ENCODE data around the gene SMARCD1. TPM values are rescaled to one million over a fixed set of nuclear protein-coding genes. Genes with fewer than 3 reads are reported as not detected.
A peak's percentile ranks its signal among the peaks of the same experiment; 100 is the strongest.

The SMARCD1 gene
- total RNA-seq, 1 donor from 2014 or later = 14.3 TPM

DNA sequence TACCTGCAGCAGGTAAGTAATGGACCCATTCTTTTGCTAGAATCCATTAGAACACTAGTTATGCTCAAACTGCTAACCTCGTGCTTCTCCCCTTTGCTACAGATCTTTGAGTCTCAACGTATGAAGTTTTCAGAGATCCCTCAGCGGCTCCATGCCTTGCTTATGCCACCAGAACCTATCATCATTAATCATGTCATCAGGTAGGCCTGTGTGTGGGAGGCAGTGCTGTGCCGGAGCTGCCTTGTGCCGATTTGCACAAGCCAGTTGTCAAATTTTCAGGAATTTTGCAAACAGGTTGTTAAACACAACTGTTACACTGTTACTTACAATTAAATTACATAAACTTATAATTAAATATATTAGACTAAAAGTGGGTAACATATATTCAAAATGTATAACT lies 5.2 kb downstream of the SMARCD1 start:
- DNase-seq = no peak
- ATAC-seq (ENCODE audit: poor library complexity) = no peak
- intact Hi-C loops (cut with DNase I) = no loop called here

DNA sequence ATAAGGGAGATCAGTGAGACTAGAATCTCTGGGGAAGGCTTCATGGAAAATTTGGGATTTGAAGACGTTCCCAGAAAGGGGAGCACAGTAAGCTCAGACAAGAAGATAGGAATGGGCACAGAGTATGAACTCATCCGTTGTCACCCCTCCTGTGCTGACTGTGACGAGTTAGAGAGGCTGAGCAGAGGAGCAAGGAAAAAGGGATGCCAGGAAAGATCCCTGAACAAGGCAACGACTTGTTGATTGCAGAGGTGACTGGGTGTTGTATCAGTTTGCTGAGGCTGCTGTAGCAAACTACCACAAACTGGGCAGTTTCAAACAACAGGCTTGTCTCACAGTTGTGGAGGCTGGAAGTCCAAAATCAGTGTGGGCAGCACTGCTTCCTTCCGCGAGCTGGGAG lies 12.8 kb downstream of the SMARCD1 start:
- DNase-seq (no peak), ATAC-seq (ENCODE audit: poor library complexity) (no peak)
- intact Hi-C loops (cut with DNase I) = no loop called here

DNA sequence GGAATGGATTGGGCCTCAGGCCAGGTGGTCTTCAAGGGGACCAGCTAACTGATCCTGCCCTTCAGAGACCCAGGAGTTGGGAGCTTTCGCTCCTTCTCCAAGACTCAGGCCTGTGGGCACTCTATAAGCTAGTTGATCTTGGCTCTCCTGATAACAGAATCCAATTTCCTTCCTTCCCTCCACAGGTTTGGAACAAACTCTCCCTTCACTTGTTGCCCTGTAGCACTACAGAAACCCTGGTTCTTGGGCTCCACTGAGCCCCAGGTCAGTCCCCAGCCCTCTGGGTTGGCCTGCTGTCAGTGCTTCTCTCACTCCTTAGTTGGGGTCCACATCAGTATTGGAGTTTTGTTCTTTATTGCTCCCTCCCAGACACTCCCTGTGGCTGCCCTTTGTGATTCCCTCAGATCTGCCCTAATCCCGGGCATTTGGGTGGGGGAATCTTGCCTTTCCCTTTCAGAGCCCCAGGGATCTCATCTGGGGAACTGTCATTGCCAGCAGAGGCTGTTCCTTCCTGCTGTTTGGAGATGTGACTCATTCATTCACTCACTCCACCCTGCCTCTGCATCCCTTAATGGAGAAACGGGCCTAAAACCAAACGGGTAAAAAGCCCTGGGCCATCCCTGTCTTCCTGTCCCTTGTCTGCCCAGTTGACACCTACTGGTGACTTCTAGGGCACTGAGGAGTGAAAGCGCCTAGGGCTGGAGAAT lies 14.3 kb downstream of the SMARCD1 start:
- ATAC-seq (ENCODE audit: poor library complexity) = no peak
- intact Hi-C loops (cut with DNase I) = no loop called here
- no peak for DNase-seq

DNA sequence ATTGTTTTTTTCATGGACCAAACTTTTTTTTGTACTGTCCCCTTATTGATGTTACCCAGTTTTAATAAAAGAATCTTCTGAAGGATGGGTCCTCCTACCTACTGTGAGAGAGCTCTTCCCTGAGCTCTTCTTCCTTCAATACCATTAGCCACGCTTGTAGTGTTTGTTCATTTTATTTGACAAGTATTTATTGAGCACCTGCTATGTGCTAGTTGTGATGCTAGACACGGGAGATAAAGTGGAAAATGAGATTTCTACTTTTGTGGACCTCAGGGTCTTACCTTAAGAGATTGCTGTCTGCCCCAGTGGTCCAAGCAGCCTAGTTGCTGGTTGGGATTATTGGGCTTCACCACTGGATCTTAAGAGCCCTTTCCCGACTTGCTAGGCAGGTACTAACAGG lies 15.4 kb downstream of the SMARCD1 start:
- DNase-seq (no peak), ATAC-seq (ENCODE audit: poor library complexity) (no peak)
- intact Hi-C loops (cut with DNase I) = no loop called here

DNA sequence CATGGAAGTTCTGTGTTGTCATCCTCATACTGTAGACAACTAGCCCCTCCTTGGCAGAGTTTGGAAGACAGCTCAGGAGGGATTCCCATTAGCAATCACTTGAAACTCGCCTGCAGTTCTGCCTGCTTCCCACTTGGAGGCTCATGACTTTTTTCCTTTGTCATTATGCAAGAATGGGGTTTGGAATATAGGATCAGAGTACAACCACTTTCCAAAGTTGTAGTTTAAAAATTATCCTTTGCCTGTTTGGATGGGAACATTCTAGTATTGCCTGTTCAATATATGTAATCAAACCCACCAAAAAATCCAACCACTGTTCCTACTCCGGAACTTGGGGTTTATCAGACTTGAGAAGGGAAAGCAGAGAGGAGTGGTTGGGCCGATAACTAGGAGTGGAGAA lies 16.5 kb downstream of the SMARCD1 start:
- intact Hi-C loops (cut with DNase I) = no loop called here
- ATAC-seq (ENCODE audit: poor library complexity) = no peak

DNA sequence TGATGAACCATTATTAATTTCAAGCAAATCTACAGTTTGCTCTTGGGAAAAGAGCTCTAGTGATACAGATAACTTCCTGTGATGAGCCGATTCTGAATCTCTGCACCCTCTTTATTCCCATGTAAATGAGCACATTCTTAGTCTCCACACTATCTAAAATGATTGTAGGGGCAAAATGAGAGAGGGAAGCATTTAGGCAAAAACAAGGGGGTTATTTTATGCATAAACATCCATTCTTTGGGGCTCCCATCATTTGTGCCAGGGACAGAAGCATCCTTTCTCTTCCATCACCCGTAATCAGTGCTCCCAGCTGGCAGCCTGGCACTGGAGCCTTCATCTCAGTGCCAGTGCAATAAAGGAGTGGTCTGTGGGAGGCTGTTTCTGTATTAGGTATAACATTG lies 17.0 kb downstream of the SMARCD1 start:
- no peak for ATAC-seq (ENCODE audit: poor library complexity)
- intact Hi-C loops (cut with DNase I) = no loop called here

More for the DNA sequence above, 16.5 kb downstream of the SMARCD1 start:
- DNase-seq = no peak

DNA sequence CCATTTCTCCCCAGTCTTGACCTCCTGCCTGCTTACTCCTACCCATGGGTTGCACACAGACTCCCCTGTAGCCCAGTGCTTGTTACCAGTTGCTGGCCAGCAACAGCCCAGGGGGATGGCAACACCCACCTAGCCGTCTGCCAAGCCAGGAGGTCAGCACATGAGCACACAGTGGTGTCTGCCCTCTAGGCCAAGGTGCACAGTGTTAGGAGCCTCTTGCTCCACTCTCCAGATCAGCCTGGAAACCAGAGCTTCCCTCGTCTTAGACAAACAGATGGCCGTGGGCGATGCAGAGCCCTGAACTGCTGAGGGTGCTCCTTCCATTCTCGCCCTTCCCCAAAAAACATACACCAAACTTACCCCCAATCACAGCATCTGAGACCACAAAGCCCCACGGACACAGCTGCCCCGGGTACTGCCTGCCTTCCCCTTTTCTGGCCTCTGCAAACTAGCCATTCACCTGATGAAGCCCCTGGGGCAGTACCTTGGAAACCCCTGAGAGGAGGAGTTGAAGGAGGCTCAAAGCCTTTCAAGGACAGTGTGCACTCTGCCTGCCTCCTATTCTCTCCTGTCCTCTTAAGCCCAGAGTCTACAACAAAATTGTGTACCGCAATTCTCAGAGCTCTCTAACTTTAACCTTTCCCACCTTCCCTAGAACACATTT lies 17.6 kb downstream of the SMARCD1 start:
- ATAC-seq (ENCODE audit: poor library complexity) = peak; percentile 11
- intact Hi-C loops (cut with DNase I) = no loop called here
- no peak for DNase-seq

More for the DNA sequence above, 17.0 kb downstream of the SMARCD1 start:
- no peak for DNase-seq

DNA sequence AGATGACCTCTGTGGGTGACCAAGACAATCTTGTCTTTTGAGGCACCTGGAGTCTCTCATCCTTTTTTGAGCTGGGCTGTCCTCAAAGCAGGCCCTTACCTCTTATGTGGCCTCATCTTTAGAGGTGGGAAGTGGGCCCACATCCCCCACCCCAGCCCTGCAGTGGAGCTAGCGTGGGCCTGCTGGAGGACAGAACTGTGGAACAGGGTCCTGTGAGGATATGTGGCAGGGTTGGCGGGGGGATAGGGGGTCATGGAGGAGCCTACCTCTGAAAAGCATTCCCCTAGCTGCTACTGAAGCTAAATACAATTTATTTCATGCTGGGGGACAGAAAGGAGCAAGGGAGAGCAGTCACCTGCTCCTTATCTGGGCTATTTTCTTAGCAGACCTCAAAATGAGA lies 18.2 kb downstream of the SMARCD1 start:
- DNase-seq (no peak), ATAC-seq (ENCODE audit: poor library complexity) (no peak)
- intact Hi-C loops (cut with DNase I) = no loop called here

DNA sequence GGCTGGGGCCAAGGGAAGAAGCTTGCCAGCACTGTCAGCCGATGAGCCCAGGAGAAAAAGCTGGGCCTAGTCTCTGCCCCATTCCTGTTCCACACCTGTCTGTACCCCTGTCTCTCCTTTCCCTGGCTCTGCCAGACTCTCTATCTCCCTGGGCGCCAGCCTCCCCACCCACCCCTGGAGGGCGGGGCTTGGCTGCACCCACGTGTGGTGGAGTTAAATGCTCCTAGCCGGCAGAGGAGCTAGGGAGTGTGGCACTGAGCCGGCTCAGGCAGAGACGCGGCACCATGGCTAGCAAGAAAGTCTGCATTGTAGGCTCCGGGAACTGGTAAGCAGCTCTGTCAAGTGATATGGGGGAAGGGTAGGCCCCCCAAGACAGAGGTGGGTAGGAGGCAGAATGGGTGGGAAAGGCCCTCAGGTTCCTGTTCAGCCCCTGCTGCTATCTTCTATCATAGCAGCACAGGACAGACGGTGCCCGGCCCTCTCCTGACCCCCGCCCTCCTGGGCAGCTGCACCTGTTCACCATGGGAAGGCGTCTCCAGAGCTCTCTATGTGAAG lies 18.7 kb downstream of the SMARCD1 start, which contains the start of gene GPD1:
Gene GPD1, plus strand, starts transcription at position 242 of the 555 bp plus-strand sequence. Its CDS starts 43 bp downstream, at position 285.
- peak; percentile 83 for DNase-seq
- intact Hi-C loops (cut with DNase I) = no loop called here
- peak; percentile 90 for ATAC-seq (ENCODE audit: poor library complexity)

DNA sequence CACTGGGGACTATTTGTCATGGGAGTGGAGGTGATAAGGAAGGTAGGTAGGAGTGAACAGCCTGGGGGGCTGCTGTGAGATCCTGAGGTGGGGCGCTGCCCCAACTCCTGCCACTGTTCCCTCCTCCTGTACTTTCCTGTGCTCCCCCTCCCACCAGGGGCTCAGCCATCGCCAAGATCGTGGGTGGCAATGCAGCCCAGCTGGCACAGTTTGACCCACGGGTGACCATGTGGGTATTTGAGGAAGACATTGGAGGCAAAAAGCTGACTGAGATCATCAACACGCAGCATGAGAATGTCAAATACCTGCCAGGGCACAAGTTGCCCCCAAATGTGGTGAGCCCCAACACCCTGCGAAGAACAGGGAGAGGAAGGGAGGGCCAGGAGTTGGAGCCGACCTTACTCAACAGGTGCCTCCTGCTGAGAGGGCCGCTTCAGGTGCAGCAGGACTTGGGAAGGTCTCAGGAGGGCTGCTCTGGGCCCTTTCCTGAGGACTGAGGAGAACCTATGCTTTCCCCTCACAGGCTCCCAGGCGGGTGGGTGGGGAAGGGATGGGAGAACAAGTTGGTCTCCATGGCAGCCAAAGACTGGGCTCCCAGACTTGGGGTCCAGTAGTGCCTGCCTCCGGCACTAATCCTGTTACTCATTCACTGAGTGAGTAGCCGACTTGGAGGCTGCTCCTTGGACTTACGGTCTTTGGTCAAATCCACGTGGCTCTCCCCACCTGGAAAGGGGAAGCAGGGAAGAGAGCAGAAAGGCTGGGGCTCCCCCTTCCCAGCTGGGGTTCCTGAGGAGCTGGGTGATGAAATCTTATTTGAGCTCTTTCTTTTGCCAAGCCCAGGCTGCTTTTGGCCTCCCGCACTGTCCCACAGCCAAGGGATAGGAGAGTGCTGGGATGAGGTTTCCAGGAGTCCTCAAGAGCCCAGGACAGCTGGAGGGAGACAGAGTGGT lies 19.6 kb downstream of the SMARCD1 start:
- peak; percentile 28 for ATAC-seq (ENCODE audit: poor library complexity)
- intact Hi-C loops (cut with DNase I) = no loop called here
- DNase-seq = peak; percentile 69

DNA sequence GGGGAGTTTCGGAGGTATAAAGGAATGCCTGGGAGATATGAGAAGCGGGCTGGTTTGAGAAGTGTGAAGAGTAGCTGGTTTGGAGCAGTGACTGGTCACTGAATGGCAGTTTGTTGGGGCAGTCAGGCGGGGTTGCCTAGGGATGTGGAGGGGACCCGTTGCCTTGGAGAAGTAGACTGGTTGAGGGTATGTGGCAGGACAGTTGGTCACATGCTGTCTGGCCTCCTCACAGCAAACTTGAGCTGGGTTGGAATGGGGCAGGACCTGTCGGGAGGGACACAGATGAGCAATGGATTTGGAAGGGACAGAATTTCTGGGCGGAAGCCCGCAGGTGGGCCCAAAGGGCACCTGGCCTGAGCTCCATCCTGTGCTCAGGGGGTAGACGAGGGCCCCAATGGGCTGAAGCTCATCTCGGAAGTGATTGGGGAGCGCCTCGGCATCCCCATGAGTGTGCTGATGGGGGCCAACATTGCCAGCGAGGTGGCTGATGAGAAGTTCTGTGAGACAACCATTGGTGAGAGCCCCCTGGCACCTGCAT lies 20.8 kb downstream of the SMARCD1 start:
- ATAC-seq (ENCODE audit: poor library complexity) = no peak
- intact Hi-C loops (cut with DNase I) = no loop called here
- DNase-seq = no peak

DNA sequence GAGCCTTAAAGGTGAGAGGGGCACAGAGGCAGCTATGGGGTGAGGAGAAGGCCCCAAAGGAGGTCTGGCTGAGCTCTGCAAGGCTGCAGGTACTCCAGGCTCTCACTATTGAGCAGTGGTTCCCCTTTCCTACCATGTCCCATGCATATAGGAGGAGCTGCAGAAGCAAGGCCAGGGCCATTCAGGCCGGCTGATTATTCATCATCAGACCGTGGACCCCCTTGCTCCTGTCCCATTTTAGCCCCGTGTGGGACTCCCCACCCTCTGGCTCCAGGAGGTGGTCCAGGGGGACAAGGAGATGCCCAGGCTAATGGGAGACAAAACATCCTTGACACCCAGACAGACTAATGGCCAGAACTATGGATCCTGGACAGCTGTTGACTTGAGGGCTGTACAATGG lies 21.8 kb downstream of the SMARCD1 start:
- intact Hi-C loops (cut with DNase I) = no loop called here
- ATAC-seq (ENCODE audit: poor library complexity) (no peak), DNase-seq (no peak)

DNA sequence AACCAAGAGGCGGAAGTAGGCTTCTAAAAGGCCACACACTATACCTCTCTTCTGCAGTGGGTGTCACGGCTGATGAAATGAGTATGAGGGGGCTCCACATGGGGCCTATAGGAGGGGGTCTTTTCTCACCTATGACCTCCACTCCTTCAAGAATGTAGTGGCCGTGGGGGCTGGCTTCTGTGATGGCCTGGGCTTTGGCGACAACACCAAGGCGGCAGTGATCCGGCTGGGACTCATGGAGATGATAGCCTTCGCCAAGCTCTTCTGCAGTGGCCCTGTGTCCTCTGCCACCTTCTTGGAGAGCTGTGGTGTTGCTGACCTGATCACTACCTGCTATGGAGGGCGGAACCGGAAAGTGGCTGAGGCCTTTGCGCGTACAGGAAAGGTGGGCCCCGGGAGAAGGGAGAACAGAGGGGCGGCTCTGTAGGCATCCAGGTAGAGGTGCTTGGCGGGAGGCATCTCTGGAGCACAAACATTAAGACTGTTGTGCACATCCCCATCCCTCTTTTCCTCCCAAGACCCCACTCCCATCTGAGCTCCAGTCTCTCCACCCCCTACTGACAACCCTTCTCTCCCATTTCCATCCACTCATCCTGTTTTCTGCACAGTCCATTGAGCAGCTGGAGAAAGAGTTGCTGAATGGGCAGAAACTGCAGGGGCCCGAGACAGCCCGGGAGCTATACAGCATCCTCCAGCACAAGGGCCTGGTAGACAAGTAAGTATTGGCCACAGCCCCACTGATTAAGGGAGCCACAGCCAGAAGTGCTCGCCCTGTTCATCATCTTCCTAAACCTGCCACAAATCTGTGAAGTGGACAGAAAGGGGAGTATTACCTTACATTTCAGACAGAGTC lies 22.5 kb downstream of the SMARCD1 start:
- intact Hi-C loops (cut with DNase I) = no loop called here
- ATAC-seq (ENCODE audit: poor library complexity) (no peak), DNase-seq (no peak)

DNA sequence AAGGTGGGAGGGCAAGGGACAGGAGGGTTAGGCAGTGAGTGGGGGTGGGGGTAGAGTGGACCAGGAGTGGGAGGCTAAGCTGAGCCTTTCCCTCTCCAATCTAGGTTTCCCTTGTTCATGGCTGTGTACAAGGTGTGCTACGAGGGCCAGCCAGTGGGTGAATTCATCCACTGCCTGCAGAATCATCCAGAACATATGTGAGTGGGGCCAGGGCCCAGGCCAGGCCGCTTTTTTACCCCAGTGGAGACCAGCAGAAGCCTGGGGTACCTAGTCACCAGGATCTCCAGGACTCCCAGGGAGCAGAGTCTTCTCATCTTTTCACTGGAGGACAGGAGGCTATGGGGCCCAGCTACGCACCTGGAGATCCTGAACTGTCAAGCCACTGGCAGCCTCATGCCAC lies 24.2 kb downstream of the SMARCD1 start:
- ATAC-seq (ENCODE audit: poor library complexity) (no peak), DNase-seq (no peak)
- intact Hi-C loops (cut with DNase I) = no loop called here

DNA sequence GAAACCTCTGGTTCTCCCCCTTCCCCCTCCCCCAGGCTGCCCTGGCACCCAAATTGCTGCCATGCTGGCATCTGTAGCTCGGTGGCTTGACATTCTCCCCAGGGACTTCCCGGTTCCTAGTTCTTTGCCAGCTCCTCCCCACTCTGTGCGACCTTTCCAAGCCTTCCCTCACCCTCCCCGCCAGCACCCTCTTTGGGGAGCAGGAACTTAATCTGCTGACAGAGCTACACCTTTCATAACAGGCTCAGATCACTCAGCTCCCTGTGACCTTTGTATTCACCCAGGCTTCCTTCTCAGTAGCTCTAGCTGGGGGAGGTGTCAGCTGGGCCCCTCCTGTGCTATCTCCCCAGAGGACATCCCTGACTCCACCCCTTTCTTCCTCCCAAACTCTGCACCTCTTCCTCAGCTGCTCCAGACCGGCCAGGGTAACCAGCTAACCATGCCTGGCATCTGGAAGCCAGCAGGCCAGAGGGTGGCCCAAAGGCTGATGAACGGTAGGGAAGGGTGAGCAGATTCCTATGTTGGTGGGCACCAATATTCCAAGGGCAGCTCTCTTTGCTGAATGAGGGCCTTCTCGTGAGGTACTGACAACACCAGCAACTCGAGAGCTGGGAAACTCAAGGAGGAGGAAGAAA lies 25.1 kb downstream of the SMARCD1 start:
- ATAC-seq (ENCODE audit: poor library complexity) = peak; percentile 11
- intact Hi-C loops (cut with DNase I) = no loop called here
- DNase-seq = peak; percentile 69

DNA sequence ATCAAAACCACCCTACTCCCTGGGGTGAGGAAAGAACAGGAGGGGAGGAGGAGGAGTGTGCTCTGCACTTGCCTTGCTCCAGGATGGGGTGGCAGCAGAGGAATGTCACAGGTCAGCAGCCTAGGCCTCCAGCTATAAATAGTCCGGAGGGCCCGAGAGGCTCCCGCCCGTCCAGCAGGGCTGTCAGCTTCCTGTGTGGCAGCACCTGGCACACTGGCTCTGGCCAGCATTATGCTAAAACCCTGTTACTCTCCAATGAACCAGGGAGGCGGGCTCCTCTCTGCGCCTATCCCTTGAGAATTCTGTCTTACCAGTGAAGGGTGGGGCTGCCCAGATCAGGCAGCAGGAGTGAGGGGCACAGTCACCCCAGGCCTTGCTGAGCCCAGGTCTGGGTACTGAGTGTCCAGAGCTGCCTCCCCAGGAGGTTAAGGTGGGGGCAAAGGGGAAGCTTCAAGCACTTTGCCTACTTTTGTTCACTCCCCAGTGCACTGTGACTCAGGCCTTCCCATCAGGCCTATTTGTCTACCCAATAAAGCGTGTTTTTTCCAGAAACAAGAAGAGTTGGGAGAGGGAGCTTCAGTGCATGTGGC lies 25.7 kb downstream of the SMARCD1 start:
- intact Hi-C loops (cut with DNase I) = no loop called here
- DNase-seq (peak; percentile 87), ATAC-seq (ENCODE audit: poor library complexity) (peak; percentile 63)

DNA sequence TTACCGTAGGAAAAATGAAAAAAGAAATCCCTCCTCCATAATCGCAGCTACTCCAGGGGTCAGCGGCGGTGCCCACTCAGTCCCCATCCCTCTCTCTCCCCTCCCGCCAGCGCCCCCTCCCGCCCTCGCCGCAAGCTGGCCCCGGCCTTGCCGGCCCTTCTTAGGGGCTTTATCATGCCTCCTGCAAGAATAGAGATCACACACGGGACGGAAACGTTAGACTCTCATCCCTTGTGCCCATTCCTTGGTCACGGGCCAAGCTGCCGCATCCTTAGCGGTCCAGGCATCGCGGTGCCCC lies 26.2 kb downstream of the SMARCD1 start:
- no peak for DNase-seq
- intact Hi-C loops (cut with DNase I) = no loop called here
- ATAC-seq (ENCODE audit: poor library complexity) = peak; percentile 6

All from Right ventricle myocardium superior (tissue), 1 donor.